OCI-M2 (cell line): Measurements from ENCODE around the gene BOC.

Experiments used
- DNase-seq: peaks from one replicate; lab custom pipeline; 2025; ENCODE audit not compliant: unreplicated experiment; lab: John Stamatoyannopoulos, UW

BOC gene

DNA sequence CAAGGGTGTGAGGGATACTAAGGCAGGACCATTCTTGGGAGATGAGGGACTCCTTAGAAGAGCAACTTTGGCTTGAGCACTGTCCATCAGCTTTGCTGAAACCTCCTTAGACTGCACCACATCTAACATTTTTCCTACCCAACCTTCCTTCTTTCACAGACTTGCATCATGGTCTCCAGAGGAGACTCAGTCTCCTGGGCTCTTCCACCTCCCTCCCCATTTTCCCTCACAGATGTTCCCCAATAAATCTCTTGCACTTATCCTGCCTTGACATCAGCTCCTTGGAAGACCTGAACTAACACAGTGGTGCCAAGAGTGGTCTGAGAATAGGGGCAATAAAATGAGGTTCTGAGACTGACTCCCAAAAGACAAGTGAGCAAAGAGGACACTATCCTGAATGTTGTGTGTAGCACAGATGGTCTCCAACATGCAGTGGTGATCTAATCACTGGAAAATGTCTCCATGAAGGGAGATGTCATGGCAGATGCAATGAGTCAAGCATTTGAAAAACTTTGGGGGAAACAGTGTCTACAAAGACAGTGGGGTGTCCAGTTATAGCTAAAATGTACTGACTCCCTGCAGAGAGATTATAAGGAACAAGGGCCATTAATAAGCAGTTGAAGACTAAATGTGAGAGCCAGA, 26.0 kb upstream of the BOC start:
- no peak for DNase-seq

GRCh38 chr3:113186566-113186965, 24.8 kb upstream of the BOC start:
- DNase-seq, result no peak

DNA sequence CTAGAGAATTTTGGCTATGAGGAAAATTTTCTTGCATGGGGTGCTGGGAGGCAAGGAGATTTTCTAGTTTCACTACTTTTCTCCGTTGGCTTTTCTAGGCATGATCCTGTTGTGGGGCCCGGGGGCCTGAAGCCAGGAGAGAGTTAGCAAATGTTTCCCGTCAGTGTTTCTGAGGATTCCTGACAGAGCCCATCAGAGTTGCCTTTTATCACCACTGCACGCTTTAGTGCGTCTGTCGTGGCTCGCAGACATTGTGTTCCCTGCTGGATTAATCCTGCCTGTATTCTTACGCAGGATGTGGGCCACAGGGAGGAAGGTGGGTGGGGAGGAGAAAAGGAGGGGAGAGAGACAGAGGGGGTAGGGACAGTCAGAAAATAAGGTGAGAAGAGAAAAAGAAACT, 18.1 kb upstream of the BOC start:
- no peak for DNase-seq

DNA sequence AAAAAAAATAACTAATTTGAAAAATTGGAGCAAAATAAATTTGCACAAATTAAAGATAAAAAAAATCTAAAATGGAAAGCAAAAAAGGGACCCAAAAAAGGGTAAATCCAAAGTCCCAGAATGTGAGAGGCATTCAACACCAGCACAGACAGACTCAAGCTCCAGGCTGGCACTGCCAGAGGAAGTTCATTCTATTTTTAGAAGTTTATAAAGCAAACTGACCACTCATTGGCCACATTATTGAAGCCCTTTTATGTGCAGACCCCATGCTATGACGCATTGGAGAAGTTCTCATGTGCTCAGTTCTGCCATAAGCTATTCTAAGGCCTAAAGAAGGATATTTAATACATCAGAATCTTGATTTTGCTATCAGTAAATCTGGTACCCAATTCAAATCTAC, 17.6 kb upstream of the BOC start:
- DNase-seq, result no peak

DNA sequence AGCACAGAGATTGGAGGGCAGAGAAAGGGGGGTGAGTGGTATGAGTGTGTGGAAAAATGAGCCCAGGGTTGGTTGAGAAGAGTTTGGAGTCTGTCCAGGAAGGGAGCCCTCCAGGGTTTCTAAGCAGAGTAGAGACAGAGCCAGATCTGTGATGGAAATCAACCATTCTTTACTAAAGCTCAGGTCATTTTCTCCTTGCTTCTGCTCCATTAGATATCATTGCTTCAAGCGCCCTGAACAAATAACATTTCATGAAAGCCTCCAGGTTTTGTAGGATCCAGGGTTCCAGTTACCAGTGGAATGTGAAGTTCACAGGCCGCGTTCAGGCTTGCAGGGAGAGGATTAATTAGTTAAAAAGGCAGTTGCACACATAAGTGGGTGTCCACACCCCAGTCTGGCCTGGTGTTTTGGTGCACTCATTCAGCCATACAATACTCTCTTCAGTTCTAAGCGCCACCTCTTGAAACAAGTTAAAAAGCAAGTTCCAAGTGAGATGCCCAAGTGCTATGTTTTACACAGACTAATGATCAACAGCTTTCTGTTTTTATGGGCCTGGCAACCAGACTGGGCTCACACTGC, 16.4 kb upstream of the BOC start:
- DNase-seq, result no peak

DNA sequence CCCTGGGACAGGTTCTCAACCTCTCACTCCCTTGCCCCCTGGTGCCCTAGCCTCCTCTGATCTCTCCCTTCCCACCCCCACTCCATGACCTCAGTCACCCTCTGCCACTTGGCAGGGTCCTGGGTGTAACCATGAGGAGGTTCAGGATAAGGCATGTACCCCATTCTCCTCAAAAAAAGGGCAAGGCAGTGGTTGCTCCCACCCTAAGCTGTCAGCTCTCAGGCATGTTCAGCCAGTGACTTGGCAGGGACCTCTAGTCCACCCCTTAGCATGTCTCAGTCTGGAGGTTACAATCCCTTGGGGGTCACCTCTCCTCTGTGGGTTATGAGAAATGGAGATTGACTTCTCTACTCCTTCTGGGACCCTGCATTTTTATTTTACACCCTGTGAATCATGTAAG, 11.0 kb upstream of the BOC start:
- no peak for DNase-seq

DNA sequence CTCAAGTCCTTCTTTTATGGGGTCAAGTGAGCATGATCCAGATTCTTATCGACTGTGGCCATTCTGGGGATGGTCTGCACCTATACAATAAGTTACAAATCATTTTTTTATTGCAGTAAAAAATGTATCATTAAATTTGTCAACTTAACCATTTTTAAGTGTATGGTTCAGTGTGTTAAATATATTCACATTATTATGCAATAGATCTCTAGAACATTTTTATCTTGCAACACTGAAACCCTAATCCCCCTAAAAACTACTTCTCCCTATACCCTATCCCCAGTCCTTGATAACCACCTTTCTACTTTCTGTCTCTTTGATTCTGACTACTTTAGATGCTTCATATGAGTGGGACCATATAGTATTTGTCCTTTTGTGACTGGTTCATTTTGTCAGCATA, 10.4 kb upstream of the BOC start:
- no peak for DNase-seq

DNA sequence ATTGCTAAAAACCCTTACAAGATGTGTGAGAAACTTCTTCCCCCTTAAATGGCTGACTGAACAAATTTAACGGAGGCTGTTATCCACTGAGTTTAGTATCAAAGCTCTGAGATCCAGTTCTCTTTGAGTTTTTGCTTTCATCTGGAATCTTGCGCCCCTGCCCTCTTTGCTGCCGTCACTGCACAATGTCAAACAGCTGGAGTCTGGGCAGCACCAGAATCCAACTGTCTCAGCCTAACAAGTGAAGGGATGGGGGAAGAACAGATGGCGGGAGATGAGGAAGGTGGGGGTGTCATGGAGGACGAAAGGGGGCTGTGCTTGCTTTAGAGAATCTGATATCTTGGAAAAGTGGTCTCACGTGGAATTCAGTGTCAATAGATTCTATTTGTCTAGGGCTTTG, 7.0 kb upstream of the BOC start:
- no peak for DNase-seq

DNA sequence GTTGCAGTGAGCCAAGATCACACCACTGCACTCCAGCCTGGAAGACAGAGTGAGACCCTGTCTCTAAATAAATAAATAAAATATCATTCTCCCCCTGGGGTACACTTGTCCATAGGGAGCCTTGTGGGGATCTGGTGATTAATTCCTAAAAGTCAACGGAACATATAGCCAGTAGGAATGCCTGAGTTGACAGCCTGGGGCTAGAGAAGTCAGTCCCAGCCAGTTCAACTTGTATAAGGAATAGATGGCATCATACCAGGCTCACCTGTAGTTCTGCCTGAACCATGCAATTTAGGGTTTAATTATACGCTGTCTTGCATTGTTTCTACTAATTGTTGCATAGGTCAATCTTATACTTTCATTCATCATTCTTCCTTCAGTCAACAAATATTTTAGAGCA, 5.9 kb upstream of the BOC start:
- DNase-seq, result no peak

DNA sequence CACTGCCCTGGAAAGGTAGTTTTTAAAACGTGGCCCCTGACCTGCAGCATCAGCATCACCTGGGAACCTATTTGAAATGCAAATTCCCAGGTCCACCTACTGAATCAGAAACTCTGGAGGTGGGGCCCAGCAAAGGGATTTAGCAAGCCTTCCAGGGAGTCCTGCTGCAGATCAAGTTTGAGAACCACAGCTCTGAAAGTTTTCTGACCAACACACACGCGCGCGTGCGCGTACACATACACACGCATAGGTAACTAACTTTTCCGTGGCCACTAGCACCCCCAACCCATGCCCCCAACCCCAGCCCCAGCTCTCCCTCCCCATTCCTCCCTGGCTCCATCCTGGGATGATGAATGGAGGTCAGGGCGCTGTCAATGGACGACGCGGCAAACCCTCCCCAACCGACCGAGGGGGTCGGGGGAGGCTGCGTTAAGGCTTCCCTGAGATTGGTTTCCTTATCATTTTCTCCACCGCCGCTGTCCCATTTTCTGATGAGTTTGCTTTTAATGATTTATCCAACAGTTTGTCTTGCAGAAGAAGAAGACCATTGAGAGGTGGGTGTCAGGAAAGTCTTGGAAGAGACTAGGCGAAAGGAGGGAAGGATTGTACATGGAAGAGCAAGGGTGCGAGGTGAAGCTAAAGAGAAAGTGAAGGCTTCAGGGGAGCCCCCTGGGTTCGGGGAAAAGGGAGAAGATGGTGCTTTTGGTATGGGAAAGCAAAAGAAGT, 590 bp upstream of the BOC start:
- DNase-seq, result no peak

DNA sequence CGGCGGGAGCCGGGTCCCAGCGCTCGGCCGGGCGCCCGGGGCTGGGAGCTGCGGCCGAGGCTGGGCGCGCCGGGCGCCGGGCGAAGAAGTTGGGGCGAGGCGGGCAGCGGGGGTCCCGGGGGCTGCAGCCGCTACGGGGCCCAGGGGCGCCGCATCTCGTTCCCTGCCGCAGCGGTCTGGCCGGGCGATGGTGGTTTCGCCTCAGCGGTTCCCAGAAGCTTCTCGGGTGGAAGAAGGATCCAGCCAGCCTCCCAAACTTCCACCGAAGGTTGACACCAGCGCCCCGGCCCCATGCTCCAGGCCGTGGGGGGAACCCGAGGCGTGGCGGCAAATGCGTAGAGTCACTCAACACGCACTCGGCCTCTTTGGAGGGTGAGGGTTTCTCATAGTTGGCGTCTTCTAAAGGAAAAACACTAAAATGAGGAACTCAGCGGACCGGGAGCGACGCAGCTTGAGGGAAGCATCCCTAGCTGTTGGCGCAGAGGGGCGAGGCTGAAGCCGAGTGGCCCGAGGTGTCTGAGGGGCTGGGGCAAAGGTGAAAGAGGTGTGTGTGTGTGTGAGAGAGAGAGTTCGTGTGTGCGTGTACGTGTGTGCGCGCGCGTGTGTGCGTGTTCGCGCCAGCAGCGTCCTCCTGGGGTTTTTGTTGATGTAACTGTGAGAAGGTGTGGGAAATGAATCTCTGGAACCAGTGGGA, 940 bp downstream of the BOC start:
- no peak for DNase-seq

DNA sequence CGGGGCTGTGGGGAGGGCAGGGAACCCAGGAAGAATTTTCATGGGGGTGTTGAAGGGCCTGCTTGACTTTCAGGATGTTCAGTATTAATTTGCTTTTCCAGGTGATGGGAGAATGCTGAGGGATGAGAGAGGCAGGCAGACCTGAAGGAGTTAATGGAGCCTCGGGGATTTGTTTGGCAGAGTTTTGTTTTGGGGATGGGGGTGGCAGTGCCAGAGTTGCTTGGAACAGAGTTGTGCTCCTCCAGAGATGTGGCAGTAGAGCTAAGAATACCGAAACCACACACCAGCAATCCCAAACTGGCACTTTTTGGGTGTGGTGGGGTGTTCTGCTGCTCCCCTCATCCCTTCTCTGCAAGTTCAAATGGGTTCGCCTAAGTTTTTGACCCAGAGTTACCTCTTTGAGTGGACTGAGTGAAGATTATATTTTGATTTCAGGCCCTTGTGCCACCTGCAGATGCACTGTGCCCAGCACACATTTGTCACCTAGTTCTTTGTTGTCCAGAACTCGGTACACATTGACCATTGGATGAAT, 1.6 kb downstream of the BOC start:
- no peak for DNase-seq

GRCh38 chr3:113213896-113214587, 2.7 kb downstream of the BOC start:
- no peak for DNase-seq

DNA sequence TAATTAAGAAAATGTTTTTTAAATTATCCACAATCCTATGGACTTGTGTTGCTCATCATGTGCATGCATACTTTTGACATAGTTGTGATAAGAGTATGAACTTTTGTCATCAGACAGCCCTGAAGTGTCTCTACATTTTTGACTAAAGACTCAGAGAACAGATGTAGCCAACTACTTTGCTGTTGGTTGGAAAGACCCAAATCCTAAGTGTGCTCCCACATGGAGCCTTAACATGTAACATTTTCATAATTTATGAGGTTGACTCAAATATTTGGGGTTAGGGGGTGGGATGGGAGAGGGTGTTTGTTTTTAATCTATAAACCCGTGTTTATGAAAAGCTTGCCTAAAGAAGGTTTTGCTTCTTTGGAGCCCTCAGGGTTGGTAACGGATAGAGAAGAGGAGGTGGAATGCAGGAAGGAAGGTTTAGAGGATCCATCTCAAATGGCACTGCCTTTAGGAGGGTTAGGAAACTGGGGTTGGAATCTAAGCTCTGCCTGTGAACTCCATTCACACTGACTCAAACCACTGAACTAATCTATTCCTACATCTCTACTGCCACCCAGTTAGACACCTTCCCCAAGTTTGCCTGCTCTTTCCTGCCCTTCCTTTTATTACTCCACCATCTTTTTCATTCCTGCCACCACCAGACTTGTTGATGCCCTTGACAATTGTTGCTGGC, 3.7 kb downstream of the BOC start:
- DNase-seq, result no peak

DNA sequence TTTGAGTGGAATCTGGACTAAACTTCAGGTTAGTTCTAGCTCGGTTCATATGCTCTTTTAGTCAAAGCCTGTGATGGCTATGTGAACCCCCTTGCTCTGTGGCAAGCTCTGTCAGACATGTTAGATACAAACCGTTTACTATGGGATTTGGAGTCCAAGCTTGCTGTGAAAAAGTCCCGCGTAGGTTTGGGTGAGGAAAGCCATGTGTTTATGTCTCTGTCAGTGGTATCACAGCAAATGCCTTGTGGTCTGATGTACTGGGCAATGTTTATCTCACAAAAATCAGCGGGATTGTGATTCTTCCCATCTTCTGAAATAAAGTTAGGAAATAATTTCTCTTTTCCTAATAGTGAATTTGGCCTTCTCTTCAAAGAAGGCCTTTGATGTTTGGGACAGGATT, 5.0 kb downstream of the BOC start:
- DNase-seq, result no peak

- no peak for DNase-seq
These were observed 6.8 kb downstream of the BOC start for GRCh38 chr3:113218011-113218680.

GRCh38 chr3:113218681-113219045, 7.3 kb downstream of the BOC start:
- no peak for DNase-seq

DNA sequence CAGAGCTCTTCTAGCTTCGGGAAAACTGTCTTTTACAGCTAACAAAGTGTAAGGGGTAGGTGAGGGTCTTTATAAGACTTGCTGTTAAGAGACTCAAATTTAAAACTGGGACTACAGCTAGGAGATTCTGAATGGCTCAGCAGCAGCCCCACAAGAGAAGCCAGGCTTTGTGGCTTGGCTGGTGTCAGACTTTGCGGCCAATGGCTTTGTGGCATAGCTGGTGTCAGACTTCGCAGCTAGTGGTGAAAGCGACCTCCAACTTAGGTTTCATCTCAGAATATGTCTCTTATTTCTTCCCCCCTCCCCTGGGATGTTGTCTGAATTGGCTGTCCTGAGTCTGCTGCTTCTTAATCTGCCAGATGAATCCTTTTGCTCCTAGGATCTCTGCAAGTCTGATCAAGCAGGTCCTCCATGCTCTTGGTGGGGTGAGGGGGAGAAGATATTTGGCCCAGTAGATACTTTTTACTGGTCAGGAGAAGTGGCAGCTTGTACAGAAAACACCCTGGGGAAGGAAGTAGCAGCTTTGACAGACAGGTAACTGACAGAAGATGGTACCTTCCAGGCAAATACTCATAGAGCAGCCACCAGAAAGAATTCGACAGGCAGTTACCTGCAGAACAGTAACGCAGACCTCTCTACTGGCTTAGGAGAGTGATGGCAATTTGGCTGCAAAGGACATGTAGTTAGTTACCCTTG, 8.4 kb downstream of the BOC start:
- no peak for DNase-seq

DNA sequence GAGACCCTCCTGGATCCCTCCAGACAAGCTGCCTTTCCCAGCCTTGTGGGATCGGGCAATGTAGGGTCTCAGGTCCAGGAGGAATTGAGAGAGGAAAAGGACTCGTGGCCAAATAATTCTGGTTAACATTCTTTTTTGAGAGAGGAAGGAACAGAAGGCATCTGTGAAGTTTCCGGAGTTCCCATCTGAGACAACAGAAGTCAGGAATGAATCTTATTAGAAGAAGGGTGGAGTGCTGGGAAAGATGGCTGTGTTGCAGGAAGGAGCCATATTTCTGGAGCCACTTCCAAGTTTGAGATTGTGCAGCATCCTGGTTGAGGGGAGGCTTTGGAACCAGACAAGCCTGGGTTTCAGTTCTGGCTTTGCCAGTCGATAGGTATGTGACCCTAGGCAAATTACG, 9.4 kb downstream of the BOC start:
- DNase-seq, result no peak
